HEK293 (cell line): Measurements from ENCODE around the gene KCTD15.

Source experiments
- CTCF ChIA-PET: fragments of 350-600 bp; formaldehyde crosslinking; extraction: SDS; loops from one replicate; lab custom pipeline; 2021; ENCODE audit warnings: antibody characterized with exemption; lab: Yijun Ruan, JAX
- POLR2A ChIA-PET: fragments of 300-600 bp; formaldehyde crosslinking; extraction: SDS; loops from one replicate; lab custom pipeline; 2020; ENCODE audit warnings: antibody characterized with exemption, inconsistent platforms; lab: Yijun Ruan, JAX
- H3K27ac ChIP-seq: fragments of 200-500 bp; sonication (Bioruptor generic); 2 replicates; pipeline ENCODE4 v1.5.1; 2014; ENCODE audit warnings: low read depth, low read length, control low read depth, inconsistent platforms; ENCODE audit errors: extremely low read depth
- H3K36me3 ChIP-seq, 2 experiments: fragments of 200-500 bp in 1 of 2; sonication (Bioruptor generic) in 1 of 2; 1 replicate in 1 of 2; 2 replicates in 1 of 2; pipeline ENCODE4 v1.5.1; 2014 to 2017; ENCODE audit warnings: inconsistent platforms in 2 of 2, low read length in 2 of 2; ENCODE audit not compliant: control insufficient read depth in 2 of 2, insufficient read depth in 1 of 2
- H3K4me1 ChIP-seq: fragments of 200-500 bp; sonication (Bioruptor generic); 2 replicates; pipeline ENCODE4 v1.5.1; 2014; ENCODE audit warnings: mild to moderate bottlenecking, low read length, inconsistent platforms; ENCODE audit not compliant: control insufficient read depth, insufficient read depth
- H3K4me3 ChIP-seq: 2 replicates; pipeline ENCODE4 v1.5.1; 2011; ENCODE audit warnings: low read depth, mild to moderate bottlenecking, control low read depth, low read length, moderate library complexity
- H3K9me3 ChIP-seq: fragments of 200-500 bp; sonication (Bioruptor generic); 2 replicates; pipeline ENCODE4 v1.5.1; 2014; ENCODE audit warnings: low read depth, low read length, inconsistent platforms; ENCODE audit not compliant: control insufficient read depth, insufficient read depth
- BCL11B ChIP-seq: fragments of 450-650 bp; formaldehyde crosslinking; IDR thresholded peaks from 2 replicates; pipeline ENCODE4 v1.5.1; 2016; ENCODE audit warnings: low read depth, missing biosample characterization, missing genetic modification characterization
- EGR2 ChIP-seq: fragments of 450-650 bp; formaldehyde crosslinking; IDR thresholded peaks from 2 replicates; pipeline ENCODE4 v1.5.1; 2016; ENCODE audit warnings: low read depth, missing biosample characterization, missing genetic modification characterization
- GLIS1 ChIP-seq: fragments of 450-650 bp; formaldehyde crosslinking; IDR thresholded peaks from 2 replicates; pipeline ENCODE4 v1.5.1; 2016; ENCODE audit warnings: missing biosample characterization, missing genetic modification characterization
- HIC1 ChIP-seq: fragments of 450-650 bp; formaldehyde crosslinking; IDR thresholded peaks from 2 replicates; pipeline ENCODE4 v1.5.1; 2016; ENCODE audit warnings: missing biosample characterization, missing genetic modification characterization
- HOXA7 ChIP-seq: sonication (generic); formaldehyde crosslinking; IDR thresholded peaks from 2 replicates; pipeline ENCODE4 v1.8.1; 2022; ENCODE audit warnings: missing genetic modification reagents, borderline replicate concordance
- OSR2 ChIP-seq: fragments of 450-650 bp; formaldehyde crosslinking; IDR thresholded peaks from 2 replicates; pipeline ENCODE4 v1.5.1; 2016; ENCODE audit warnings: missing biosample characterization, missing genetic modification characterization
- SALL2 ChIP-seq: fragments of 450-650 bp; formaldehyde crosslinking; IDR thresholded peaks from 2 replicates; pipeline ENCODE4 v1.5.0; 2017; ENCODE audit warnings: missing biosample characterization, mild to moderate bottlenecking, missing genetic modification characterization, borderline replicate concordance
- ZBTB21 ChIP-seq: fragments of 450-650 bp; formaldehyde crosslinking; IDR thresholded peaks from 2 replicates; pipeline ENCODE4 v1.5.1; 2017; ENCODE audit warnings: missing biosample characterization, missing genetic modification characterization
- ZEB2 ChIP-seq: fragments of 450-650 bp; formaldehyde crosslinking; IDR thresholded peaks from 2 replicates; pipeline ENCODE4 v1.5.1; 2016; ENCODE audit warnings: missing biosample characterization, missing genetic modification characterization
- ZFHX2 ChIP-seq: fragments of 450-650 bp; formaldehyde crosslinking; conservative IDR thresholded peaks from 2 replicates; pipeline ENCODE4 v1.5.1; 2016; ENCODE audit warnings: missing biosample characterization, missing genetic modification characterization
- ZFP37 ChIP-seq: fragments of 450-650 bp; formaldehyde crosslinking; IDR thresholded peaks from 2 replicates; pipeline ENCODE4 v1.5.1; 2016; ENCODE audit warnings: missing biosample characterization, missing genetic modification characterization
- ZIC2 ChIP-seq: fragments of 450-650 bp; formaldehyde crosslinking; IDR thresholded peaks from 2 replicates; pipeline ENCODE4 v1.5.1; 2016; ENCODE audit warnings: missing biosample characterization, missing genetic modification characterization
- ZNF114 ChIP-seq: fragments of 450-650 bp; formaldehyde crosslinking; IDR thresholded peaks from 2 replicates; pipeline ENCODE4 v1.5.0; 2017; ENCODE audit warnings: missing biosample characterization, missing genetic modification characterization
- ZNF132 ChIP-seq: fragments of 450-650 bp; formaldehyde crosslinking; IDR thresholded peaks from 2 replicates; pipeline ENCODE4 v1.5.1; 2017; ENCODE audit warnings: missing biosample characterization, missing genetic modification characterization, borderline replicate concordance
- ZNF140 ChIP-seq: fragments of 450-650 bp; formaldehyde crosslinking; IDR thresholded peaks from 2 replicates; pipeline ENCODE4 v1.5.1; 2016; ENCODE audit warnings: missing biosample characterization, missing genetic modification characterization
- ZNF155 ChIP-seq: fragments of 450-650 bp; formaldehyde crosslinking; IDR thresholded peaks from 2 replicates; pipeline ENCODE4 v1.5.1; 2016; ENCODE audit warnings: missing biosample characterization, missing genetic modification characterization
- ZNF221 ChIP-seq: fragments of 450-650 bp; formaldehyde crosslinking; IDR thresholded peaks from 2 replicates; pipeline ENCODE4 v1.5.1; 2017; ENCODE audit warnings: missing biosample characterization, missing genetic modification characterization, borderline replicate concordance
- ZNF426 ChIP-seq: fragments of 450-650 bp; formaldehyde crosslinking; IDR thresholded peaks from 2 replicates; pipeline ENCODE4 v1.5.1; 2017; ENCODE audit warnings: missing biosample characterization, missing genetic modification characterization, mild to moderate bottlenecking, inconsistent platforms, moderate library complexity
- ZNF510 ChIP-seq: fragments of 450-650 bp; formaldehyde crosslinking; IDR thresholded peaks from 2 replicates; pipeline ENCODE4 v1.5.1; 2018; ENCODE audit warnings: mild to moderate bottlenecking, missing genetic modification characterization, missing biosample characterization; ENCODE audit not compliant: insufficient replicate concordance
- ZNF544 ChIP-seq: fragments of 450-650 bp; formaldehyde crosslinking; IDR thresholded peaks from 2 replicates; pipeline ENCODE4 v1.5.0; 2017; ENCODE audit warnings: missing biosample characterization, missing genetic modification characterization
- ZNF571 ChIP-seq: fragments of 450-650 bp; formaldehyde crosslinking; IDR thresholded peaks from 2 replicates; pipeline ENCODE4 v1.5.0; 2017; ENCODE audit warnings: missing biosample characterization, missing genetic modification characterization
- ZNF624 ChIP-seq: fragments of 450-650 bp; formaldehyde crosslinking; IDR thresholded peaks from 2 replicates; pipeline ENCODE4 v1.5.1; 2017; ENCODE audit warnings: missing biosample characterization, missing genetic modification characterization
- ZNF626 ChIP-seq: fragments of 450-650 bp; sonication (Bioruptor Pico); formaldehyde crosslinking; IDR thresholded peaks from 2 replicates; pipeline ENCODE4 v1.5.1; 2018; ENCODE audit warnings: missing biosample characterization, missing genetic modification characterization, inconsistent platforms
- ZNF658 ChIP-seq: fragments of 450-650 bp; formaldehyde crosslinking; IDR thresholded peaks from 2 replicates; pipeline ENCODE4; 2016; ENCODE audit warnings: missing biosample characterization, missing genetic modification characterization
- ZNF664 ChIP-seq: fragments of 450-650 bp; formaldehyde crosslinking; IDR thresholded peaks from 2 replicates; pipeline ENCODE4 v1.5.1; 2016; ENCODE audit warnings: missing biosample characterization, missing genetic modification characterization
- ZNF792 ChIP-seq: fragments of 450-650 bp; formaldehyde crosslinking; IDR thresholded peaks from 2 replicates; pipeline ENCODE4 v1.5.1; 2016; ENCODE audit warnings: missing biosample characterization, missing genetic modification characterization
- ZNF830 ChIP-seq: fragments of 450-650 bp; IDR thresholded peaks from 2 replicates; pipeline ENCODE4 v1.5.0; 2018; ENCODE audit warnings: missing biosample characterization, missing genetic modification characterization, low read depth, mild to moderate bottlenecking, moderate library complexity
- ZSCAN30 ChIP-seq: fragments of 450-650 bp; IDR thresholded peaks from 2 replicates; pipeline ENCODE4 v1.5.1; 2018; ENCODE audit warnings: missing biosample characterization, mild to moderate bottlenecking, missing genetic modification characterization, moderate library complexity

Gene KCTD15

GRCh38 chr19:33801411-33801810 lies 4.7 kb downstream of the KCTD15 start:
- ChIA-PET POLR2A (no interaction called here), CTCF (interaction anchor here (0.8 to 1.9 kb wide), 2 partner anchors 18 to 24 kb away, joined by 4 read pairs; no protein-coding TSS in a partner anchor)
- no peak overlapping the region for H3K27ac ChIP-seq
- H3K4me1 ChIP-seq, result peaks cover 10% of the 10 kb centered on the region
- no peaks in the 10 kb centered on the region for H3K9me3 ChIP-seq
- H3K4me3 ChIP-seq, result no peak overlapping the region
- TF ChIP-seq ZNF221 (tag by site-specific recombination), result no peak
- TF ChIP-seq ZIC2 (tag by site-specific recombination), result peak; percentile 17; the same call in 1 of the 2 replicates
- 0 out of 2 replicates have a peak, but pooled peaks have one; percentile 13 for TF ChIP-seq GLIS1 (tag by site-specific recombination)
- peak; percentile 25; the same call in 1 of the 2 replicates for TF ChIP-seq ZFHX2
- H3K36me3 ChIP-seq, result peaks cover 32 to 70% of the 10 kb centered on the region in 2 experiments

GRCh38 chr19:33802001-33802400 lies 5.3 kb downstream of the KCTD15 start:
- POLR2A ChIA-PET, result no interaction called here
- TF ChIP-seq ZNF792 (tag by site-specific recombination) (no peak), EGR2 (peak; percentile 50), ZFHX2 (peak; percentile 49)
- TF ChIP-seq, all 188 proteins: peak for 2
- H3K36me3 ChIP-seq, result peaks cover 38 to 76% of the 10 kb centered on the region in 2 experiments
- no peak overlapping the region for H3K27ac ChIP-seq
- H3K4me1 ChIP-seq, result peaks cover 10% of the 10 kb centered on the region
- H3K9me3 ChIP-seq, result no peaks in the 10 kb centered on the region
- H3K4me3 ChIP-seq, result no peak overlapping the region
- CTCF ChIA-PET, result no interaction called here

- CTCF ChIA-PET, result interaction anchor here (0.6 kb wide), 1 partner anchor 20 kb away, joined by 5 read pairs; no protein-coding TSS in a partner anchor
- POLR2A ChIA-PET, result no interaction called here
- H3K9me3 ChIP-seq, result no peaks in the 10 kb centered on the region
- H3K27ac ChIP-seq, result no peak overlapping the region
- H3K4me3 ChIP-seq, result no peak overlapping the region
- peaks cover 46 to 80% of the 10 kb centered on the region in 2 experiments for H3K36me3 ChIP-seq
- peaks cover 10% of the 10 kb centered on the region for H3K4me1 ChIP-seq
- TF ChIP-seq ZNF155 (tag by site-specific recombination) (no peak), ZNF626 (tag by site-specific recombination) (no peak), ZNF830 (tag by site-specific recombination) (no peak), ZNF510 (tag by site-specific recombination) (no peak), ZFP37 (tag by site-specific recombination) (no peak), HOXA7 (CRISPR knock-in tag) (no peak), ZNF140 (no peak), ZIC2 (tag by site-specific recombination) (peak; percentile 99), ZNF544 (tag by site-specific recombination) (no peak), ZNF132 (no peak), ZSCAN30 (no peak), BCL11B (no peak), ZFHX2 (no peak), GLIS1 (tag by site-specific recombination) (peak; percentile 61)
These were observed 6.1 kb downstream of the KCTD15 start for GRCh38 chr19:33802801-33803200.

- CTCF ChIA-PET, result interaction anchor here (0.9 to 1.5 kb wide), 2 partner anchors 8 to 293 kb away, joined by 4 to 6 read pairs; no protein-coding TSS in a partner anchor
- H3K36me3 ChIP-seq, result peaks cover 52 to 86% of the 10 kb centered on the region in 2 experiments
- TF ChIP-seq HIC1 (no peak), ZNF571 (tag by site-specific recombination) (no peak), ZNF624 (tag by site-specific recombination) (no peak), ZEB2 (tag by site-specific recombination) (no peak), ZNF664 (tag by site-specific recombination) (no peak), SALL2 (tag by site-specific recombination) (no peak), ZNF426 (no peak), OSR2 (tag by site-specific recombination) (no peak), ZBTB21 (tag by site-specific recombination) (no peak), ZNF658 (tag by site-specific recombination) (no peak), ZNF114 (tag by site-specific recombination) (no peak)
These were observed 6.7 kb downstream of the KCTD15 start for GRCh38 chr19:33803383-33803782.

More at GRCh38 chr19:33803383-33803782, 6.7 kb downstream of the KCTD15 start:
- POLR2A ChIA-PET, result interaction anchor here (0.6 to 1.7 kb wide), 2 partner anchors 15 to 190 kb away, joined by 3 to 7 read pairs; no protein-coding TSS in a partner anchor
- no peak overlapping the region for H3K27ac ChIP-seq
- no peaks in the 10 kb centered on the region for H3K9me3 ChIP-seq
- H3K4me3 ChIP-seq, result no peak overlapping the region
- H3K4me1 ChIP-seq, result peaks cover 6% of the 10 kb centered on the region
